H1 (cell line): Measurements from ENCODE around the gene SGK2. TPM values are rescaled to one million over a fixed set of nuclear protein-coding genes. Genes with fewer than 3 reads are reported as not detected.

ENCODE experiments used
- CTCF ChIA-PET: fragments of 300-600 bp; sonication (Branson Sonifier 250); formaldehyde crosslinking; loops from one replicate; lab custom pipeline; 2021; ENCODE audit not compliant: partially characterized antibody; lab: Charles Lee
- POLR2A ChIA-PET: fragments of 300-600 bp; sonication (Branson Sonifier 250); formaldehyde crosslinking; loops from one replicate; lab custom pipeline; 2021; ENCODE audit warnings: inconsistent platforms; ENCODE audit not compliant: partially characterized antibody; lab: Charles Lee
- DNase-seq, 2 experiments: peaks; one replicate each; pipeline versions ENCODE4 v3.0.0 to v3.0.0-alpha.2; 2010 to 2022; ENCODE audit warnings: low spot score in 2 of 2, low read depth in 1 of 2, mixed read lengths in 1 of 2
- FAIRE-seq: peaks from 2 replicates; lab custom pipeline; 2011; peaks lifted over from hg19 to GRCh38; lab: Jason Lieb, UNC
- H2AFZ ChIP-seq: 2 replicates; pipeline ENCODE4 v1.8.1; 2012; ENCODE audit warnings: low read length, inconsistent platforms
- H2AK5ac ChIP-seq: 2 replicates; pipeline ENCODE4 v1.6.1; 2013; ENCODE audit warnings: low read depth, low read length
- H2BK120ac ChIP-seq: replicated peaks from 2 replicates; pipeline ENCODE3; 2013; ENCODE audit warnings: low read depth, low read length, inconsistent platforms
- H2BK12ac ChIP-seq: 2 replicates; pipeline ENCODE4 v1.6.1; 2013; ENCODE audit warnings: low read depth, low read length
- H2BK15ac ChIP-seq: 2 replicates; pipeline ENCODE4 v1.6.1; 2013; ENCODE audit warnings: low read length
- H2BK20ac ChIP-seq: 2 replicates; pipeline ENCODE4 v1.6.1; 2013; ENCODE audit warnings: low read length
- H2BK5ac ChIP-seq: 2 replicates; pipeline ENCODE4 v1.6.1; 2013; ENCODE audit warnings: low read depth, low read length
- H3K14ac ChIP-seq: 2 replicates; pipeline ENCODE4 v1.6.1; 2013; ENCODE audit warnings: inconsistent platforms; ENCODE audit not compliant: insufficient read length
- H3K18ac ChIP-seq: 2 replicates; pipeline ENCODE4 v1.6.1; 2013; ENCODE audit warnings: low read length; ENCODE audit errors: extremely low read depth
- H3K23ac ChIP-seq: 2 replicates; pipeline ENCODE4 v1.6.1; 2013; ENCODE audit warnings: inconsistent platforms; ENCODE audit not compliant: insufficient read length
- H3K23me2 ChIP-seq: 2 replicates; pipeline ENCODE4 v1.6.1; 2013; ENCODE audit warnings: low read depth, low read length
- H3K27ac ChIP-seq: 2 replicates; pipeline ENCODE4 v1.6.1; 2011; ENCODE audit warnings: low read depth, low read length, inconsistent platforms
- H3K27me3 ChIP-seq, 4 experiments: replicated peaks in 1 of 4; 1 replicate in 1 of 4; 2 replicates in 3 of 4; pipeline versions ENCODE4 v1.6.1 to v1.8.1; 2011 to 2013; ENCODE audit warnings: low read length in 3 of 4, mild to moderate bottlenecking in 3 of 4, inconsistent platforms in 2 of 4, mixed read lengths in 2 of 4, moderate library complexity in 1 of 4; ENCODE audit not compliant: control insufficient read depth in 3 of 4, insufficient read depth in 3 of 4; ENCODE audit errors: extremely low read depth in 1 of 4
- H3K36me3 ChIP-seq, 4 experiments: 2 replicates each; pipeline versions ENCODE4 v1.6.1 to v1.8.1; 2011 to 2013; ENCODE audit warnings: mild to moderate bottlenecking in 4 of 4, low read length in 3 of 4, moderate library complexity in 2 of 4, control low read depth in 1 of 4, inconsistent platforms in 1 of 4; ENCODE audit not compliant: insufficient read depth in 4 of 4, control insufficient read depth in 2 of 4
- H3K4ac ChIP-seq: replicated peaks from 2 replicates; pipeline ENCODE3; 2013; ENCODE audit warnings: low read length, low read depth, mixed read lengths, inconsistent platforms; ENCODE audit not compliant: insufficient read length
- H3K4me1 ChIP-seq, 4 experiments: replicated peaks in 1 of 4; 1 replicate in 1 of 4; 2 replicates in 3 of 4; pipeline versions ENCODE4 v1.6.1 to v1.8.1; 2011 to 2013; ENCODE audit warnings: low read length in 3 of 4, inconsistent platforms in 2 of 4, mixed read lengths in 1 of 4; ENCODE audit not compliant: insufficient read depth in 4 of 4, control insufficient read depth in 3 of 4
- H3K4me2 ChIP-seq, 2 experiments: 2 replicates each; pipeline versions ENCODE4 v1.6.1 to v1.8.1; 2011 to 2013; ENCODE audit warnings: low read depth in 2 of 2, low read length in 2 of 2, control low read depth in 1 of 2, inconsistent platforms in 1 of 2, mild to moderate bottlenecking in 1 of 2; ENCODE audit not compliant: insufficient read depth in 1 of 2
- H3K4me3 ChIP-seq, 4 experiments: fragments of 200-600, 300-600 bp in 1 of 4; sonication (generic), shearing (Covaris generic), sonication (Bioruptor Twin) in 1 of 4; 2 replicates each; pipeline versions ENCODE4 v1.5.1 to v1.8.1; 2011 to 2016; ENCODE audit warnings: low read length in 4 of 4, low read depth in 3 of 4, control low read depth in 2 of 4, inconsistent platforms in 2 of 4, mild to moderate bottlenecking in 2 of 4, mixed read lengths in 1 of 4, moderate library complexity in 1 of 4; ENCODE audit not compliant: insufficient read depth in 2 of 4; ENCODE audit errors: extremely low read depth in 1 of 4
- H3K56ac ChIP-seq: replicated peaks from 2 replicates; pipeline ENCODE3; 2013; ENCODE audit warnings: low read depth, mild to moderate bottlenecking, mixed read lengths, low read length, inconsistent platforms; ENCODE audit not compliant: insufficient read length
- H3K79me1 ChIP-seq: 2 replicates; pipeline ENCODE4 v1.6.1; 2013; ENCODE audit warnings: low read depth, low read length, control low read depth
- H3K79me2 ChIP-seq, 2 experiments: 2 replicates each; pipeline versions ENCODE4 v1.6.1 to v1.8.1; 2012 to 2013; ENCODE audit warnings: low read length in 2 of 2, mild to moderate bottlenecking in 2 of 2, inconsistent platforms in 1 of 2; ENCODE audit not compliant: insufficient read depth in 2 of 2, control insufficient read depth in 1 of 2
- H3K9ac ChIP-seq, 4 experiments: replicated peaks in 1 of 4; 1 replicate in 1 of 4; 2 replicates in 3 of 4; pipeline versions ENCODE4 v1.6.1 to v1.8.1; 2011 to 2013; ENCODE audit warnings: low read depth in 3 of 4, low read length in 3 of 4, control low read depth in 2 of 4, mild to moderate bottlenecking in 2 of 4, moderate library complexity in 2 of 4, inconsistent platforms in 1 of 4; ENCODE audit errors: extremely low read depth in 1 of 4
- H3K9me3 ChIP-seq, 2 experiments: 2 replicates each; pipeline versions ENCODE4 v1.6.1 to v1.8.1; 2012 to 2013; ENCODE audit warnings: mild to moderate bottlenecking in 2 of 2, moderate library complexity in 2 of 2, control low read depth in 1 of 2, inconsistent platforms in 1 of 2, low read depth in 1 of 2, low read length in 1 of 2, mixed read lengths in 1 of 2; ENCODE audit not compliant: insufficient read depth in 2 of 2
- H4K20me1 ChIP-seq, 2 experiments: replicated peaks in 1 of 2; 2 replicates each; pipeline versions ENCODE3 to v1.8.1; 2011 to 2013; ENCODE audit warnings: inconsistent platforms in 2 of 2, low read length in 2 of 2, mild to moderate bottlenecking in 1 of 2; ENCODE audit not compliant: insufficient read depth in 2 of 2, control insufficient read depth in 1 of 2
- H4K5ac ChIP-seq: 2 replicates; pipeline ENCODE4 v1.6.1; 2013; ENCODE audit warnings: low read length, low read depth, mixed read lengths, inconsistent platforms; ENCODE audit not compliant: insufficient read length
- H4K8ac ChIP-seq: 2 replicates; pipeline ENCODE4 v1.8.0; 2013; ENCODE audit warnings: mild to moderate bottlenecking, moderate library complexity, low read length, inconsistent platforms; ENCODE audit not compliant: insufficient read depth; ENCODE audit errors: extremely low read depth
- H4K91ac ChIP-seq: replicated peaks from 2 replicates; pipeline ENCODE3; 2013; ENCODE audit warnings: low read length, mixed read lengths, inconsistent platforms; ENCODE audit not compliant: insufficient read length
- E2F6 ChIP-seq: IDR thresholded peaks from 2 replicates; pipeline ENCODE4 v1.6.1; 2012; ENCODE audit warnings: inconsistent platforms
- HDAC6 ChIP-seq: IDR thresholded peaks from one replicate; pipeline ENCODE4 v1.7.1; 2012; ENCODE audit warnings: low read depth, mild to moderate bottlenecking, inconsistent platforms, low read length, moderate library complexity
- KDM1A ChIP-seq: fragments of 200-600, 300-600 bp; sonication (generic); IDR thresholded peaks from 2 replicates; pipeline ENCODE4 v1.7.1; 2016; ENCODE audit warnings: mild to moderate bottlenecking, low read length, borderline replicate concordance
- POU5F1 ChIP-seq: IDR thresholded peaks from 2 replicates; pipeline ENCODE4 v1.6.1; 2011; ENCODE audit warnings: low read depth, mild to moderate bottlenecking, low read length, moderate library complexity
- RXRA ChIP-seq: IDR thresholded peaks from 2 replicates; pipeline ENCODE4 v1.6.1; 2011; ENCODE audit warnings: low read depth, mild to moderate bottlenecking, low read length, moderate library complexity; ENCODE audit not compliant: insufficient read depth
- SRF ChIP-seq: IDR thresholded peaks from 2 replicates; pipeline ENCODE4 v1.6.1; 2011; ENCODE audit warnings: mild to moderate bottlenecking, low read depth, low read length, moderate library complexity
- WGBS, 2 experiments: shearing (Covaris generic) in 1 of 2; methylation state at CpG; one replicate each; pipeline versions ENCODE4 v1.1.6 to v1.1.7; 2013 to 2015; ENCODE audit warnings: low lambda C conversion rate in 2 of 2, mixed read lengths in 2 of 2, inconsistent platforms in 1 of 2, low coverage in 1 of 2, missing lambda C conversion rate in 1 of 2; ENCODE audit not compliant: insufficient replicate concordance in 2 of 2, insufficient coverage in 1 of 2, insufficient read length in 1 of 2; ENCODE audit errors: extremely low coverage in 1 of 2, missing lambda C conversion rate in 1 of 2; 5-methylcytosine and 5-hydroxymethylcytosine counted together
- polyA plus RNA-seq, 7 experiments: library from polyadenylated mRNA; depleted of rRNA in 3 of 7; stranded (reverse) in 5 of 7; unstranded in 2 of 7; fragments of >200 nt in 5 of 7; fragments of 200-250 nt in 2 of 7; gene quantifications; 1 replicate in 5 of 7; 2 replicates in 1 of 7; 4 replicates in 1 of 7; pipeline versions ENCODE4 v1.2.1 to v1.2.3, GENCODE V29; 2011 to 2013; ENCODE audit warnings: missing spikeins in 2 of 7, mixed read lengths in 2 of 7
- total RNA-seq: library from RNA; stranded (reverse); fragmentation: NEBNext Ultra II Directional; extraction: Animal tissue kit (Norgen Biotek cat#: 25700); gene quantifications from 2 replicates; pipeline ENCODE4 v1.2.1, GENCODE V29; 2021

Gene SGK2
- total and polyA plus RNA-seq, 2 of the 8 experiments (the other 6 are each of a cell fraction or from before 2014, with no cell fraction given), result 0.21 TPM; not detected in 1

GRCh38 chr20:43549416-43550065 lies 9.3 kb upstream of the SGK2 start:
- Histone ChIP-seq H3K4me1 (no peaks in the 10 kb centered on the region), H3K4me2 (no peak overlapping the region), H3K79me2 (no peaks in the 10 kb centered on the region), H2BK15ac (no peak overlapping the region), H2AFZ (no peak overlapping the region), H3K23ac (no peak overlapping the region), H3K23me2 (peaks cover 2% of the 10 kb centered on the region; the same call in 1 of the 2 replicates), H3K4ac (no peak overlapping the region), H3K4me3 (no peak overlapping the region), H3K27ac (no peak overlapping the region), H2BK120ac (no peak overlapping the region), H3K9me3 (peaks cover 0 to 7% of the 10 kb centered on the region in 2 experiments; a peak in 2 of 4 replicates), H3K27me3 (no peaks in the 10 kb centered on the region), H4K5ac (no peak overlapping the region), H4K20me1 (no peaks in the 10 kb centered on the region), H3K18ac (no peak overlapping the region), H3K9ac (no peak overlapping the region), H3K36me3 (peaks cover 0 to 5% (median 0%) of the 10 kb centered on the region in 4 experiments; a peak in 2 of 8 replicates), H4K8ac (no peak overlapping the region), H2BK20ac (no peak overlapping the region), H3K79me1 (no peaks in the 10 kb centered on the region), H2BK5ac (no peak overlapping the region), H2BK12ac (no peak overlapping the region), H4K91ac (no peak overlapping the region), H3K14ac (no peak overlapping the region), H2AK5ac (no peak overlapping the region), H3K56ac (no peak overlapping the region)
- TF ChIP-seq SRF (no peak), POU5F1 (no peak), HDAC6 (no peak), RXRA (no peak), E2F6 (no peak), KDM1A (no peak)
- ChIA-PET CTCF (interaction anchor here (0.9 to 4.5 kb wide), 3 partner anchors 11 to 20 kb away, joined by 3 to 46 read pairs (median 3); no protein-coding TSS in a partner anchor), POLR2A (interaction anchor here (0.7 to 1.3 kb wide), 4 partner anchors 9 to 92 kb away, joined by 3 to 4 read pairs (median 3); partner anchors contain the start of genes SGK2 and SRSF6)
- 96% methylated on average over 4 of the region's 4 CpGs; no CpG with 5 or more reads in 1 of the 2 experiments for WGBS, 2 experiments
- FAIRE-seq (no peak), DNase-seq (no peak)
